ENCODE results near the gene CYB5D1.

- no peak for TF ChIP-seq CTCF (IDR thresholded peaks at IDR 0.05)
- TF ChIP-seq EP300 (IDR thresholded peaks at IDR 0.05) = no peak
- no peak for TF ChIP-seq POLR2AphosphoS5 (IDR thresholded peaks at IDR 0.05)
- no peak for TF ChIP-seq POLR2A (IDR thresholded peaks at IDR 0.05)
These were observed 7.3 kb downstream of the CYB5D1 start for GRCh38 chr17:7864995-7865650.

All from sigmoid colon (tissue), 4 donors.